GM23248 (cell line): ENCODE measurements around the gene NCMAP. TPM values are rescaled to one million over a fixed set of nuclear protein-coding genes. Genes with fewer than 3 reads are reported as not detected.

Experiments
- DNase-seq: peaks from one replicate; pipeline ENCODE4 v3.0.0-alpha.2; 2015
- H2AFZ ChIP-seq: fragments of 200-600 bp; sonication (generic); 2 replicates; pipeline ENCODE4 v1.6.1; 2016; ENCODE audit warnings: antibody characterized with exemption
- H3F3A ChIP-seq: fragments of 200-600 bp; sonication (generic); 2 replicates; pipeline ENCODE4 v1.6.1; 2016; ENCODE audit warnings: mild to moderate bottlenecking, antibody characterized with exemption, mixed run types; ENCODE audit not compliant: insufficient read depth
- H3K27ac ChIP-seq: fragments of 200-600 bp; sonication (generic); 2 replicates; pipeline ENCODE4 v1.5.1; 2016; ENCODE audit warnings: mild to moderate bottlenecking
- H3K27me3 ChIP-seq: fragments of 200-600 bp; sonication (generic); replicated peaks from 2 replicates; pipeline ENCODE4 v1.6.1; 2016; ENCODE audit warnings: mild to moderate bottlenecking; ENCODE audit not compliant: insufficient read depth
- H3K36me3 ChIP-seq: fragments of 200-600 bp; sonication (generic); 2 replicates; pipeline ENCODE4 v1.6.1; 2016; ENCODE audit warnings: low read depth, mild to moderate bottlenecking
- H3K4me1 ChIP-seq: fragments of 200-600 bp; sonication (generic); 2 replicates; pipeline ENCODE4 v1.6.1; 2016; ENCODE audit warnings: mild to moderate bottlenecking; ENCODE audit not compliant: insufficient read depth
- H3K4me2 ChIP-seq: fragments of 200-600 bp; sonication (generic); one replicate; pipeline ENCODE4 v1.6.1; 2016; ENCODE audit warnings: mild to moderate bottlenecking; ENCODE audit not compliant: unreplicated experiment
- H3K4me3 ChIP-seq: fragments of 200-600 bp; sonication (generic); 2 replicates; pipeline ENCODE4 v1.5.1; 2016; ENCODE audit warnings: mild to moderate bottlenecking
- H3K79me2 ChIP-seq: fragments of 200-600 bp; sonication (generic); 2 replicates; pipeline ENCODE4 v1.6.1; 2016; ENCODE audit warnings: mild to moderate bottlenecking; ENCODE audit not compliant: insufficient read depth
- H3K9ac ChIP-seq: fragments of 200-600 bp; sonication (generic); 2 replicates; pipeline ENCODE4 v1.6.1; 2016; ENCODE audit warnings: mild to moderate bottlenecking
- H3K9me2 ChIP-seq: fragments of 200-600 bp; sonication (generic); 2 replicates; pipeline ENCODE4 v1.6.1; 2016; ENCODE audit warnings: mixed run types, mild to moderate bottlenecking, moderate library complexity; ENCODE audit not compliant: insufficient read depth
- H3K9me3 ChIP-seq: fragments of 200-600 bp; sonication (generic); one replicate; pipeline ENCODE4 v1.6.1; 2017; ENCODE audit warnings: low read depth
- H4K20me1 ChIP-seq: fragments of 200-600 bp; sonication (generic); 2 replicates; pipeline ENCODE4 v1.6.0; 2016; ENCODE audit not compliant: insufficient read depth
- EZH2 ChIP-seq: fragments of 200-600 bp; sonication (generic); IDR thresholded peaks from 2 replicates; pipeline ENCODE4 v1.6.1; 2018; ENCODE audit warnings: antibody characterized with exemption, mild to moderate bottlenecking; ENCODE audit not compliant: insufficient read depth, poor library complexity, severe bottlenecking
- EZH2phosphoT487 ChIP-seq: fragments of 200-600 bp; sonication (generic); IDR thresholded peaks from 2 replicates; pipeline ENCODE4 v1.6.1; 2018; ENCODE audit warnings: antibody characterized with exemption, moderate library complexity, mild to moderate bottlenecking, low read depth; ENCODE audit not compliant: insufficient read depth
- WGBS, 2 experiments: methylation state at CpG; one replicate each; pipeline ENCODE4 v1.1.6; 2015 to 2017; ENCODE audit warnings: low lambda C conversion rate in 2 of 2, low coverage in 1 of 2; ENCODE audit errors: missing lambda C conversion rate in 2 of 2; 5-methylcytosine and 5-hydroxymethylcytosine counted together
- in situ Hi-C: fragments of 300-500 bp; cut with MboI; formaldehyde crosslinking; loops from 2 replicates; pipeline ENCODE4 v1.15.0; 2020
- polyA plus RNA-seq: library from polyadenylated mRNA; unstranded; fragments of >200 nt; fragmentation: Nextera tagmentation; extraction: Ambion mirVana; gene quantifications from 2 replicates; pipeline ENCODE4 v1.2.1, GENCODE V29; 2016
- total RNA-seq: library from RNA; depleted of rRNA; stranded (reverse); fragments of >200 nt; shearing (Covaris generic); gene quantifications from 2 replicates; pipeline ENCODE4 v1.2.3, GENCODE V29; 2014

Gene NCMAP
- total and polyA plus RNA-seq, 2 experiments from 2014 or later = not detected

GRCh38 chr1:24636661-24637357, 80.9 kb downstream of the NCMAP start:
- Histone ChIP-seq H3K36me3 (no peaks in the 10 kb centered on the region), H2AFZ (no peak overlapping the region), H3K4me2 (no peak overlapping the region), H3K27me3 (no peaks in the 10 kb centered on the region), H3K27ac (no peak overlapping the region), H3K9me2 (no peaks in the 10 kb centered on the region), H3K79me2 (peaks cover 5% of the 10 kb centered on the region; the same call in 1 of the 2 replicates), H3K4me3 (no peak overlapping the region), H3F3A (peaks cover 13% of the 10 kb centered on the region; the same call in 1 of the 2 replicates), H3K4me1 (peaks cover 7% of the 10 kb centered on the region), H4K20me1 (no peaks in the 10 kb centered on the region), H3K9me3 (no peaks in the 10 kb centered on the region), H3K9ac (no peak overlapping the region)
- WGBS, 2 experiments = 69 to 74% methylated on average over 3 of the region's 3 CpGs
- in situ Hi-C loops = loop anchor here (10.0 kb wide), 1 partner anchor 432 kb away; no protein-coding TSS in a partner anchor
- TF ChIP-seq EZH2phosphoT487 (no peak), EZH2 (no peak)
- DNase-seq = no peak

DNA sequence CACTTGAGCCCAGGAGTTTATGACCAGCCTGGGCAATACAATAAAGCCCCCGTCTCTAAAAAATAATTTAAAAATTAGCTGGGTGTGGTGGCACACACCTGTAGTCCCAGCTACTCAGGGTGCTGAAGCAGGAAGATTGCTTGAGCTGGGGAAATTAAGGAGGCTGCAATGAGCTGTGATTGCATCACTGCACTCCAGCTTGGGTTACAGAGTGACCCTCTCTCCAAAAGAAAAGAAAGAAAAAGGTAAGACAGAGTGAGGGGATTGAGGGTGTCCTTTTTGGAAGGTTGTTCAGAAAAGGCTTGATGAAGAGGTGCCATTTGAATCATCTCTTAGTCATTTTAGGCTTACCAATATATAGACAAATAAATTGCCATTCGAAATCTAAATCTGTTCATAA, 83.2 kb downstream of the NCMAP start:
- no peaks in the 10 kb centered on the region for H3K9me3 ChIP-seq
- H3K9ac ChIP-seq = no peak overlapping the region
- peaks cover 15% of the 10 kb centered on the region; the same call in 1 of the 2 replicates for H3F3A ChIP-seq
- no peak overlapping the region for H3K4me2 ChIP-seq
- DNase-seq = no peak
- no peak overlapping the region for H3K27ac ChIP-seq
- peaks cover 15% of the 10 kb centered on the region for H3K79me2 ChIP-seq
- H2AFZ ChIP-seq = no peak overlapping the region
- no peaks in the 10 kb centered on the region for H4K20me1 ChIP-seq
- no peak for TF ChIP-seq EZH2phosphoT487
- no peak for TF ChIP-seq EZH2
- 61 to 73% methylated on average over 2 of the region's 2 CpGs for WGBS, 2 experiments
- in situ Hi-C loops = loop anchor here (10.0 kb wide), 1 partner anchor 434 kb away; no protein-coding TSS in a partner anchor
- no peaks in the 10 kb centered on the region for H3K36me3 ChIP-seq
- no peaks in the 10 kb centered on the region for H3K9me2 ChIP-seq
- H3K27me3 ChIP-seq = no peaks in the 10 kb centered on the region
- H3K4me3 ChIP-seq = no peak overlapping the region
- peaks cover 7% of the 10 kb centered on the region for H3K4me1 ChIP-seq

GRCh38 chr1:24639881-24640280, 84.0 kb downstream of the NCMAP start:
- H3F3A ChIP-seq = peaks cover 20% of the 10 kb centered on the region
- peaks cover 6% of the 10 kb centered on the region; the same call in 1 of the 2 replicates for H4K20me1 ChIP-seq
- H3K9ac ChIP-seq = no peak overlapping the region
- H3K4me3 ChIP-seq = no peak overlapping the region
- H3K9me2 ChIP-seq = no peaks in the 10 kb centered on the region
- TF ChIP-seq EZH2phosphoT487 = no peak
- WGBS, 2 experiments = 63 to 69% methylated on average over 4 of the region's 4 CpGs
- in situ Hi-C loops = loop anchor here (10.0 kb wide), 1 partner anchor 435 kb away; no protein-coding TSS in a partner anchor
- no peak overlapping the region for H2AFZ ChIP-seq
- no peak overlapping the region for H3K4me2 ChIP-seq
- H3K9me3 ChIP-seq = no peaks in the 10 kb centered on the region
- peaks cover 23% of the 10 kb centered on the region for H3K79me2 ChIP-seq
- H3K36me3 ChIP-seq = no peaks in the 10 kb centered on the region
- no peak overlapping the region for H3K27ac ChIP-seq
- DNase-seq = no peak
- peaks cover 14% of the 10 kb centered on the region for H3K4me1 ChIP-seq
- H3K27me3 ChIP-seq = no peaks in the 10 kb centered on the region

DNA sequence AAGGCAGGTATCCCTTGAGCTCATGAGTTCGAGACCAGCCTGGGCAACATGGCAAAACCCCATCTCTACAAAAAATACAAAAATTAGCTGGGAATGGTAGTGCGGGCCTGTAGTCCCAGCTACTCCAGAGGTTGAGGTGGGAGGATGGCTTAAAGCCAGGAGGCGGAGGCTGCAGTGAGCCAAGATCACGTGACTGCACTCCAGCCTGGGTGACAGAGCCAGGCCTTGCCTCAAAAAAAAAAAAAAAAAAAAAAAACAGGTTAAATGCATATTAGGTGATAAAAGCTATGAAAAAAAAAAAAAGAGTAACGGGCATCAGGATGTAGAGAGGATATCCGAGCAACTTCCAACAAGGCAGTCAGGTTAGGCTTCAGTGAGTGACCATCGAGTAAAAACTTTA, 84.4 kb downstream of the NCMAP start:
- H3K27me3 ChIP-seq = no peaks in the 10 kb centered on the region
- no peak overlapping the region for H3K9ac ChIP-seq
- H3K4me2 ChIP-seq = no peak overlapping the region
- H4K20me1 ChIP-seq = peaks cover 10% of the 10 kb centered on the region; the same call in 1 of the 2 replicates
- H3K9me3 ChIP-seq = no peaks in the 10 kb centered on the region
- no peak overlapping the region for H2AFZ ChIP-seq
- WGBS, 2 experiments = 60 to 65% methylated on average over 7 of the region's 7 CpGs
- peaks cover 22% of the 10 kb centered on the region for H3F3A ChIP-seq
- DNase-seq = no peak
- no peak for TF ChIP-seq EZH2
- no peak for TF ChIP-seq EZH2phosphoT487
- no peak overlapping the region for H3K4me3 ChIP-seq
- H3K4me1 ChIP-seq = peaks cover 18% of the 10 kb centered on the region
- peaks cover 3% of the 10 kb centered on the region; the same call in 1 of the 2 replicates for H3K36me3 ChIP-seq
- no peaks in the 10 kb centered on the region for H3K9me2 ChIP-seq
- in situ Hi-C loops = no loop called here
- H3K27ac ChIP-seq = no peak overlapping the region
- H3K79me2 ChIP-seq = peaks cover 27% of the 10 kb centered on the region
